GM21367 (cell line): ENCODE data around the gene ITPRIP.
A peak's percentile ranks its signal among the peaks of the same experiment; 100 is the strongest.

ENCODE experiments used
- ATAC-seq: cut with Tn5 transposase; IDR thresholded peaks from one replicate; pipeline ENCODE4 v1.9.1; 2021; ENCODE audit not compliant: unreplicated experiment

Gene ITPRIP, protein sequence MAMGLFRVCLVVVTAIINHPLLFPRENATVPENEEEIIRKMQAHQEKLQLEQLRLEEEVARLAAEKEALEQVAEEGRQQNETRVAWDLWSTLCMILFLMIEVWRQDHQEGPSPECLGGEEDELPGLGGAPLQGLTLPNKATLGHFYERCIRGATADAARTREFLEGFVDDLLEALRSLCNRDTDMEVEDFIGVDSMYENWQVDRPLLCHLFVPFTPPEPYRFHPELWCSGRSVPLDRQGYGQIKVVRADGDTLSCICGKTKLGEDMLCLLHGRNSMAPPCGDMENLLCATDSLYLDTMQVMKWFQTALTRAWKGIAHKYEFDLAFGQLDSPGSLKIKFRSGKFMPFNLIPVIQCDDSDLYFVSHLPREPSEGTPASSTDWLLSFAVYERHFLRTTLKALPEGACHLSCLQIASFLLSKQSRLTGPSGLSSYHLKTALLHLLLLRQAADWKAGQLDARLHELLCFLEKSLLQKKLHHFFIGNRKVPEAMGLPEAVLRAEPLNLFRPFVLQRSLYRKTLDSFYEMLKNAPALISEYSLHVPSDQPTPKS

DNA sequence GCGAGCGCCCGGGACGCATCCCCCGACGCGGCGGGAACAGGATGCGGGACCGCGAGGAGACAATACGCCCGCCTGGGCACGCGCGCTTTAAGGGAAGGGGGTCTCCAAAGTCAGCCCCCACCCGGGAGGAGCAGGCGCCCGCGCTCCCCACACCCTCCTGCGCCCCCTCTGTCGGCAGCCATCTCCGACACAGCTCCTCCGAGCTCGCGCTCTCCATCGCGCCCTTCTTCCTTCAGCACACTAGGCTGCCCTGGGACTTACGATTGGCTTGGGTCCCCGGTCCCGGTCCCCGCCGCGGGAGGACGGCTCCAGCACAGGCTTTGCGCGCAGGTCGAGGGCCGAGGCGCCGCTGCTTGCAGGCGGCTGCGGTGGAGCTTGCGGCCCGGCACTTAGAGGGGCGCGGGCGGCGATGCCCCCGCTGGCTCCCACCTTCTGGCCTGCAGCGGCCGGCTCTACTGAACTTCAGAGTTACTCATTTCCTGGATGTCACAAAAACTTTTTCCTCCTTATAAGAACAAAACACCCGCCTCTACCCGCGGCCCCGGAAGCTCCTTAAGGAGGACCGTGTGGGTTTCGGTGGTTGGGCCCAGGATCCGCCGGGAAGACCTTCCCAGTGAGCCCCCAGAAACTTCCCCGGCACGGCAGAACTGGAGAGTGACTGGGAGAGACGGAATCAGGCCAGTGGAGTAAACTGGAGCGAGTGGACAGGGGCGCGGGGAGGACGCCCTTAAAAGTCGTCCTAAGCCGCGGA lies at the start of gene ITPRIP:
ITPRIP (minus strand) TSS at position 481 of the 751 bp plus-strand sequence. CDS start 22,414 bp downstream, outside the sequence.
- peak; percentile 42 for ATAC-seq

DNA sequence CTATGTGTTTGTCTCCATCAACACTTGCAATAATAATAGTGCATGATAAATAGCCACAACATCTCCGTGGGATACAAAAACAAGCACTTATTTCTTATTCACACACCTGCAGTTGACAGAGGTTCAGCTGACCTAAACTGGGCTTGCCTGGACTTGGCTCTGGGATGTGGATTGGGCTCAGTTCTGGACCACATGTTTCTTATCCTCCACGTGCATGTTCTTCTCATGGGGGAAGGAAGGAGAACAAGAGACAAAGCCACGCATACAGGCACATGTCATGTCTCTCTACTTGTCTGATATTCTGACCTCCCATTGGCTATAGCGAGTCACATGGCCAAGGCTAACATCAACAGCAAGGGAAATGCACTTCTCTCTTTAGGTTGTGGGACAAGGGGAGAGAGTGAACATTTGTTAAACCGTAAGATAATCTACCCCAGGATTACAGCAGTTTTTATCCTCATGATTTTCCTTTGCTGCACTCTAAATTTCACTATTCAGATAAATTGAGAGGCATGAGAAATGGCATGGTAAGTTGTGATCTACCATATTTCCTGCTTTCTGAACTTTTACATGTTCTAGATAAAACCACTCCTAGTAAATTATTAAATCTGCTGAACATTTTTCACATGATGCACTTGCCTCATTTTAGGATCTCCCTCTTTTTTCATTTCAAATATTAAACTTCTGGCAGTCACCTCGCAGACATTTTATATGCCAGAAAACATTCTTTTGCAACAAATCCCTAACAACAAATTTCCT lies 49.0 kb upstream of the ITPRIP start:
- ATAC-seq = peak; percentile 67

DNA sequence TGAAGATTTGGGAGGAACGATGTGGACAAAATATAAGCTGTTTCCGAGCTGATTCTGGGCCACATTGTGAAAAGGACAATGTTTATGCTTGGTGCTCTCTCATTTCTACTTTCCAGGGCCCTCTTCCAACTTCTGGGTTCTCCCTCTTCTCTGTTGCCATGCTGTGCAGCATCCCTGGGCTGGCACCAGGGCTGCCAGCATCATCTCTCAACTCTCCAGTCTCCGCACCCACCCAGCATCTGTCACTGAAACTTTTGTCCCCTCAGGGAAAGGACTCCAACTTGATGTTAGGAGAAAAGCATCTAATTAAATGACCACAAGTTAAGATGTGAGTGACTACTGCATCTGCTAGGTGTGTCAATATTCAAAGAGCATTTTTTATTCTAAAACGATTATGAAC lies 42.1 kb upstream of the ITPRIP start:
- ATAC-seq = no peak

DNA sequence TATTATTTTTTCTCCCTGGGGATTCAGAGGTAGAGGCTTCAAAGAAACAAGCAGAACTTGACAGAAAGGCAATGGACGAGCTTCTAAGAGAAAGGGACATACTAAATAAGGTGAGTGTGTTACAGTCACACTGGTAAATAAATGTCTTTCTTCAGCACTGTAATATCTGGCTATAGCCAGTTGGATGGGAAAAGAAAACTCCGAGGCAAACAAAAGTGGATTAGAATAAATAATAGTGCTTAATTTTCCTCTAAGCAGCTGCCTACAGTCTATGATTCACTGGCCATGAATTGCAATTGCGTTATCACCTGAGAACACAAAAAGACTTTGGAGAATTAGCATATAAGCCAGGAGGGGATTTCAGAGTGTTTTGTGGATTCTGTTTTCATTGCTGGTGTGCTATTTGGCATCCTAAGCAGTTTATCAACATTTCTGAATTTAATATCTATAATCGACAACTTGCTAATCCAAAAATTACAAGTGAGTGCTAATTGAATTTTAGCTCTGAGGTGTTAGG lies 38.6 kb upstream of the ITPRIP start:
- no peak for ATAC-seq

DNA sequence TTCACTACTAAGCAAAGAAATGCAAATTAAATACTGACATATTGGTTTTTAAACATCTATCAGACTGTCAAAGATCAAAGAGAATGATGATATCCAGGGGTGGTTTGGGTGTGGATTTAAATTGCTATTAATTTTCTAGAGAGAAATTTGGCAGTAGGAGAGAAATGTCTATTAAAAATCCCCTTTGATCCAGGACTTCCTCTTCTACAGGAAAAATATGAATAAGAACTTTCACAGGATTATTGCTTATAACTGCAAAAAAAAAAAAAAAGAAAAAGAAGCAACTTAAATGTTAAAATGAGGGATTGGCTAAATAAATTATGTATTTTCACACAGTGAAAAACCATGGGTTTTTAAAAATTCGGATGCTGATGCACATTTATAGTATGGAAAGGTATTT lies 36.3 kb upstream of the ITPRIP start:
- ATAC-seq = no peak

DNA sequence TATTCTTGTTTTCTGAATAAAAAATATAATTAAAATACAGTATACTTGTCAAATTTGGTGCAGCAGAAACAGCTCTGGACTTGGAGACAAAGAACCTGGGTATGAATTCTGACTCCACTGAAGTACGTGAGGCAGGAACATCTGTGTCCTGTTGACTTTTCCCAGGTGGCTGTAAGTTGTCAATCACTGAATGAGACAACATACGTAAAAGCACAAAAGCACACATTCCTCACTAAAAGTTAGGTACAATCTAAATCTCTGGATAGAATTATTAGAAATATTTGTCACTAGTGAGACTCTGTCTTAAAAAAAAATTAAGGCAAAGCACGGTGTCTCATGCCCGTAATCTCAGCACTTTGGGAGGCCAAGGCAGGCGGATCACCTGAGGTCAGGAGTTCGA lies 33.5 kb upstream of the ITPRIP start:
- no peak for ATAC-seq

DNA sequence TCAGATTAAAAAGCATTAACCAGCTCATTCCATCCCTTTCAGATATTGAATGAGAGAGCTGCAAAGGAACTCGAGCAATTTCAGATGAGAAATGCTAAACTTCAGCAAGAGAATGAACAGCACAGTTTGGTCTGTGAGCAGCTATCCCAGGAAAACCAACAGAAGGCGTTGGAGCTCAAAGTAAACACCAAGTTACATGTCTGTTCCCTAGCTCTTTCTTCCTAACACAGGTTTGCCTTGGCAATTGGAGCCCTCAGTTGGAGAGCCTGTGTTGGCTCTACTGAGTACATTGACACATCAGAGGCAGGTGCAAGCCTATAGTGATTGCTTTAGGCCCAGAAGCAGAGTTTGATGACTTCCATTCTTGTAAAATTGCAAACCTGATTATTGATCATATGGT lies 30.1 kb upstream of the ITPRIP start:
- ATAC-seq = no peak

DNA sequence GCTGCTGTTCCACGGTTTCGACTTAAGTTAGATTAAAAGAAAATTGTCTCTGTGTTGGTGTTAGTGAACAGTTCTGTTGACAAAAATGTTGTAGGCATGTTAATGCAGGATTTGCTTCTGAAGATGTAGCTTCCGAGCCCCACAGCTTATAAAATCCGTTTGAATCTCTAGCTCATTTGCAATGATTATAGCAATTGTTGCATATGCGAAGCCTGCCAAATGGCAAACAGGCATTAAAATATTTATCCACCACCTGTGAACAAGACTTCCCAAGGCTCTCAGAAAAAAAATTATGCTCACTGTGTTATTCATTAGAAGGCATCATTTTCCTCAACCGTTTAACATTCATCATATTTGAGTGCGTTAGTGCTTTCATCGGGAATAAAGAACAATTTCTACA lies 29.6 kb upstream of the ITPRIP start:
- ATAC-seq = no peak

DNA sequence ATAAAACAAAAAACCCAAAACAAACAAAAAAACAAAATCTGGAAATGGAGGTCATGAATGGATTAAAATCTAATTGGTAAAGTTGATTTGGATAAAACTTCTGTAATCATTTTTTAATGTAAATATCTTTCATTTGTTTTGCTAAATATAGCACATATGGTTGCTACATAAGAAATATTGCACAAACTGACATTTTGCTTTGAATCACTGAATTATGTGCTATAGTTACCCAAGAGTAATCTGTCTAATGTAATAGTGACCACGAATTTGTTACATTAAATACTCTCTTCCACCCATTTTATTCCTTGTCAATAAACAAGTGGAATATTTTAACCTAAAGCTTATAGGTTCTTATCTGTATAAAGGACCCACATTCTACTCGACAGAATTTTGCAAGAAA lies 21.5 kb upstream of the ITPRIP start:
- ATAC-seq = no peak

DNA sequence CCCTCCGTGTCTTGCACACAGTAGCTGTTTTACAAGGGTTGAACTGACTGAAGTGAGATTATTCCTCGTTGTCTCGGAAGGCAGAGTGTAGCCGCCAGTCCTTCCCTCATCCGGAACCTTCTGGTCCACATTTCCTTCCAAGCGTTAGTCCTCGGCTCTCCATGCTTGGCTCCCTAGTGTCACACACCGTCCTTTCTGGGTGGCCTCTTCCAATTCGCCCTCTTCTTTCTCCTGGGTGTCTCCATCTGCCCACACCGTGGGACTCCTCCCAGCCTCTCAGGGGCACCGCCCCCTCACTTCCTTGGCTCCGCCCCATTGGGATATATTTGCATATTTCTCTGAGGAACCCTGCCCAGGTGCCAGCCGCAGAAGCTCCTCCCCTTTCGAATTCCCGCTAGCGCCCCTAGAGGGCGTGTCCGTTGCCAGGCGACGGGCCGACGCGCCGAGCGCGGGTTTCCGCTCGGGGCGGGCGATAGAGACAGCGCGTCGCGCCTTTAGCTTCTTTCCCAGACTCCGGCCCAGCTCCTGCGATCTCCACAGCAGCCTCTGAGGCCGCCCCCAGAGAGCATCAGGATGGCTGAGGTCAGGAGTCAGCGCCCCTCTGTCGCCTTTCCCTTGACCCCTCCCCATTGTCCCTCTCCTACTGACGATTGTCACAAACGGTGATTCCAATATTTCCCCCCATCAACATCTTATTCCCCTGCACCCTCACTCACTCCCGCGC lies 15.2 kb upstream of the ITPRIP start, which contains the start of gene CFAP58:
CFAP58 (plus strand) TSS at position 509 of the 724 bp plus-strand sequence; CDS start at position 574, 65 bp downstream.
- ATAC-seq = peak; percentile 54

DNA sequence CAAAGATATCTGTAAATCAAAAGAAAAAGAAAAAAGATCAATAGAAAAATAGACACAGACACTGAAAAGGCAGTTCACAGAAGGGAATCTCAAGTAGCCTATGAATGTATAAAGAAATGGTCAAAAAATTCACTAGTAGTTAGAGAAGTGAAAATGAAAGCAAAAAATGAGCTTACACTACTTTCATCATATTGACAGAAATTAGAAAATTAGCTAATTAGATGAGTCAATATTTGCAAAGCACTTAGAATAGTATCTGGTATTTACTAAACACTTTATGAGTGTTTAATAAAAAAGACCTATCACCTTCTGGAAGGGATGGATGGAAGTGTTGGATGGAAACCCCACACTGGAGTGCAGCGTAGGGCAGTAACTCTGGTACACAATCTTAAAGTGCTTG lies 13.7 kb upstream of the ITPRIP start:
- no peak for ATAC-seq

DNA sequence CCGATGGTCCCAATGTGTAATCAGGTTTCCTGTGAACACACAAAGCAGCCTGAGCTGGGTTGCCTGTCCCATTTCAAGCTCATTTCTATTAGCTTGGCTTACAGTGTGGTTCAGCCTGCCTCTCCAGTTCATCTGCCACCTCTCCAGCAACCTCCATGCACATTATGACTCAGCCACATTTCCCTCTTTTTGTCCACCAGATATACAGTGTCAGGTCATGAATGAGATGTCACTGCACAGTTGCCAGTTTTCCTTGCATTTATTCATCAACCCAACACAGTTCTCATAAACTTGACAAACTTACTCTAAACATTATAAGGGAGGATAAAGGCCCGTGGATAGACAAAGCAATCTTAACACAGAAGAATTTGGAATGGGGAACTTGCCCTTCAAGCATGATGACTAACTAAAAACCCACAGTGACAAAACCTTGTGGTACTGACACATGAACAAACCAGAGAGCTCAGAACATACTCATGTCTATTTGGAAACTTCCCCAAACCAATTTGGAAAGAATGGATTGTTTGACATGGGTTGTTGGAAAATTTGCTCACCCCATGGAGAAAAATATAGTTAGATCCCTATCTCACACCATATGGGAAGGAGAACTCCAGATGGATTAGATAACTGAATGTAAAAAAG lies 12.9 kb upstream of the ITPRIP start:
- ATAC-seq = no peak

DNA sequence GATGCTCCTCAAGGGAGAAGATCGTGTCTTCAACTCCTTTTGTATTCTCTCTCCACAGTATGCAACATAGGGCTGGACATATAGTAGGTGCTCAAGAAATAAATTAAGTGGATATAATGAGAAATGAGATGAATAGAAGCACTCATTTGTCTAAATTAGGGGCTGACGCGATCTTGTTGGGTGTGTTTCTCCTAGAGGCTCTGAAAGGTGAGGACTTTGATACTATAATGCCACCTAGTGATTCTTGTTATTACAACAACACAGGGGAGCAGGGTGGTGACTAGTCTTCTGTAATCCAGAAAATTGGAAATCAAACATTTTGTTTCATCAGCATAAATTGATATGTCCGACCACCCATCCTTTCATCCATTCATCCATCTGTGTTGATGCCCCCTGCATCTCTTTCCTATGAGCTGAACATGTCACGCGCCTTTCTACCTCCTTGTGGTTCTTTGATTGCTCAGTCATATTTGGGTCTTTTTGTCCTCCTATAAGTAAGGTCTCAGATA lies 11.9 kb upstream of the ITPRIP start:
- peak; percentile 46 for ATAC-seq

DNA sequence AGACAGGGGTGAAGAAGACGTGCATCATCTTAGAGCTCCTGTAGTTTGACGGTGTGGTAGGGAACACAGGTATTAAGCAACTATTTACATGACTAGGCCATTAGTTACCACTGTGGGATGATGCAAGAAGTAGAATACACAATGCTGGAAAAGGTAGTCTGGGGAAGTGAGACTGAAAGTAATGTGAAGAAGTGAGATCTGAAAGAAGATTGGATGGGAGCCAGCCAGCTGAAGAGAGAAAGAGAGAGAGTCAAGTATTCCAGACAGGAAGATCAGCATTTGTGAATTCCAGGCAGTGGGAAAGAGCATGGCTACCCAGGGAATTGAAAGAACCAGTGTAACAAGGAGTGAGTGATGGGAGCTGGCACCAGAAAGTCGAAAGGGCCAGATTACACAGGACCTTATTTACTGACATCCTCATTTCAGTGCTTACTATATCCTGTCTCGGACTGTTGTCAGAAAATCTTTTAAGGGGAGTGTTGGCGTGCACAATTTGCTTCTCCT lies 11.4 kb upstream of the ITPRIP start:
- ATAC-seq = peak; percentile 59

DNA sequence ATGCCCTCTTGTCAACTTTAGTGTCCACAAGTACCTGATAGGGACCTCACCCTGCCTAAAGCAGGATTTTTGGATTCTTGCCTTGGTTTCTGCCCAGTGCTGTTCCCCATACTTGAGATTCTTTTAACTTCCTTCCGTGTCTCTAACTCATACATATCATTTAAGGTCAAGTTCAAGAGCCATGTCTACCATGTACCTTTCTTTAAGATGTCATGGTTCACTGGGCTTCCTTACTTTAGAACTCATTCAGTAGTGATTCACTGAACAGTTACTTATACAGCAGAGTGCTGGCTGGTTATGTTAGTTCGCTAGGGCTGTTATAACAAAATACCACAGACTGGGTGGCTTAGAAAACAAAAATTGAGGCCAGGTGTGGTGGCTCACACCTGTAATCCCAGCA lies 10.3 kb upstream of the ITPRIP start:
- no peak for ATAC-seq

DNA sequence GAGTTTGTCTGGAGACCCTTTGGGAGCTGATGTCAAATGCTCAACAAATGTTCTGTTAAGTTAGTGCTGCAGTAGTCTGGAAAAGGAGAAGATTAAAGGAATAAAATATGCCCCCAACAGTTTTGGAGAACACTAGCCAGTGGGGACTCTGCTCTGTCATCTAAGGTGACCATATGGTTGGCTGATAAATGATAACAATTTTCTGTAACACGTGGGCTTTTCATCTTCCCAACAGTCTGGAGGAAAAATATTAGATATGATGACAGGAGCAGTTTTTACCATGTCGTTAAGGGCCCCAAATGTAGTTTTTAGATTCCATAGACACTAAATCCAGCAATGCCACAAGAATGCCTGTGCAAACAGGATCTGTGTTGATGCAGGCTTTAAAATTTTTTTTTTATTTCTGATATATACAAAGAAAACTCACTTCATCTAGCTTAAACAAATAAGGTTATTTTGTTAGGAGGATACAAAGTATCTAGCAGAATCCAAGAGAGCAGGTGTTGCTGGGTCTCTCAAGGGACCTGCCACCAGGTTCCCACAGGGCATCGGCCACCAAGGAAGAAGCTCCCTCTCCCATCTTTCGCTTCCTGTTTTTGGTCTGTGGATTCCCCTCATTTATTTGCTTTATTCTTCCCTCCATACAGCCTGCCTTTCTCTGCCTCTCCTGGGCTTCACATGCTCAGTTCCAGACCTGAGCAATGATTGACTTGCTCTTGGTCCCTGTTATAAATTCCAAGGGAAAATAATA lies 9.2 kb upstream of the ITPRIP start:
- no peak for ATAC-seq

DNA sequence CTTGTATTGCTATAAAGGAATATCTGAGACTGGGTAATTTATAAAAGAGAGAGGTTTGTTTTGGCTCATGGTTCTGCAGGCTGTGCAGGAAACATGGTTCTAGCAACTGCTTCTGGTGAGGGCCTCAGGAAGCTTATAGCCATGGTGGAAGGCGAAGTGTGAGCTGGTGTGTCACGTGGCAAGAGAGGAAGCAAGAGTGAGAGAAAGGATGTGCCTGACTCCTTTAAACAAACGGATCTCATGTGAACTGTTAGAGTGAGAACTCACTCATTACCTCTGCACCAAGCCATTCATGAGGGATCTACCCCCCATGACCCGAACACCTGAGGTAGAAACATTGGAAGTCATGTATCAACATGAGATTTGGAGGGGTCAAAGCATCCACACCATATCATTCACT lies 7.7 kb upstream of the ITPRIP start:
- ATAC-seq = no peak

DNA sequence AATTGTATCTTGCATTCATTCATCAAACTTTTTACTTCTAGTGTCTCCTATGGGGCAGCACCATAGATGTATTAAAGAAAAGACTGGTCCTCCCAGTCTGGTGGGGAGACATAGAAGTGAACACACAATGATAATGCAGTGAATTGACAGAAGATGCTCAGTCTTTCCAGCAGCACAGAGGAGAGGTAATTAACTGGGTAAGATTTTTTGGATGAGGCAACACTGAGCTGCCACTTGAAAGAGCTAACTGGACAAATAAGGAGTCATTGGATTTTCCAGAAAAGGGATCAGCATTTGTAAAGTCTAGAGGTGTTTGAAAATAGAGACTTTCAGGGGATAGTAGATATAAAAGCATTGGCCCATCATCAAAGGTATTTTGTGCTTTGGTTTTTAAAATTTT lies 7.2 kb upstream of the ITPRIP start:
- no peak for ATAC-seq

DNA sequence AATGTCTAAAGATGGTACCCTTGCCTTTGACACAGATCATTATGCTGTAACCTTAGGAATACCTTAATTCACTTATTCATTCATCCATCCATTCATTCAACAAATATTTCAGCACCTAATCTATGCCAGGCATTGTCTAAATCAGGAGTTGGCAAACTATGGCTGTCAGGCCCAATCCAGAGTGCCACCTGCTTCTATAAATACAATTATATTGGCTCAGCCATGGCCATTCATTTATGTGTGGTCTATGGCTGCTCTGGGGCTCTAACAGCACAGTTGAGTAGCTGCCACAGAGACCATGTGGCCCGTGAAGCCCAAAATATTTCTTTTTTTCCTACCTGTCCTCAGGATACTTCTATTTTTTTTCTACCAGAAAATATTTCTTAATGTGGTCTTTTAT lies 6.0 kb upstream of the ITPRIP start:
- ATAC-seq = no peak
